ENCODE measurements around the gene OR14I1. TPM values are rescaled to one million over a fixed set of nuclear protein-coding genes. Genes with fewer than 3 reads are reported as not detected.
A peak's percentile ranks its signal among the peaks of the same experiment; 100 is the strongest.

The OR14I1 gene
- total RNA-seq (2014; rRNA removed; shearing (Covaris generic)): not detected in 2 replicates
- not detected in 2 replicates for polyA plus RNA-seq (2014; cell fraction: nucleus; rRNA removed)

DNA sequence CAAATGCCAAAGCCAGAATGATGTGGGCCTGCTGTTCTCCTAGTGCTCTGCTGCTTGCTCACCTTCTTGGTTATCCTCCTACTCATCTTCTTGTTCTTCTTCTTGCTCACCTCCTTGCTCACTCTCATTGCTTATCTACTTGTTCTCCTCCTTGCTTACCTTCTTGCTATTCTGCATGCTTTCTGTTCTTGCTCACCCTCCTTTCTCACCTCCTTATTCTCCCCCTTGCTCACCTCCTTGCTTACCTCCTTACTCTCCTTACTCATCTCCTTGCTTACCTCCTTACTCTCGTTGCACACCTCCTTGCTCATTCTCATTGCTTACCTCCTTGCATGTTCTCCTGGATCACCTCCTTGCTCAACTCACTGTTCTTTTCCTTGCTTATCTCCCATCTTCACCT is at the start of gene OR14I1:
TSS of gene OR14I1 (minus strand) at position 53 of the 400 bp plus-strand sequence.
- no peak for DNase-seq (ENCODE audit: extremely low read depth, low read depth)

DNA sequence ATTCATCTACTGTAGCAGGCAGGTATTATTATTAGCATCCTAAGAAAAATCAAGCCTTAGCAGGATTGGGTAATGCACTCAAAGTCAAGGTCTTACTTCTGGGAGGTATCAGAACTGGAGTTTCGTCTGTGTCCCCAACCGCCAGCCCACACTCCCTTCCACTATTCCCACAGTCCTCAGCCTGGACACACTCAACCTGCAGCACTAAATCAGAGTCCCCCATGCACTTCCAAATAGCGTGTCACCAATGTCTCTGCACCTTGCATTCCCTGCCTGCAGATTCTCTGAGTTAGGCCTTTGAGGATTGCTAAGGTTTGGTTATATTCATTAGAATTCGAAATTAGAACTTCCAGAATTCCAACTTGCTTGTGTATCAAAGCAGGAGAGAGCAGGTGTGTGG is 49.1 kb upstream of the OR14I1 start:
- DNase-seq (ENCODE audit: extremely low read depth, low read depth): no peak

DNA sequence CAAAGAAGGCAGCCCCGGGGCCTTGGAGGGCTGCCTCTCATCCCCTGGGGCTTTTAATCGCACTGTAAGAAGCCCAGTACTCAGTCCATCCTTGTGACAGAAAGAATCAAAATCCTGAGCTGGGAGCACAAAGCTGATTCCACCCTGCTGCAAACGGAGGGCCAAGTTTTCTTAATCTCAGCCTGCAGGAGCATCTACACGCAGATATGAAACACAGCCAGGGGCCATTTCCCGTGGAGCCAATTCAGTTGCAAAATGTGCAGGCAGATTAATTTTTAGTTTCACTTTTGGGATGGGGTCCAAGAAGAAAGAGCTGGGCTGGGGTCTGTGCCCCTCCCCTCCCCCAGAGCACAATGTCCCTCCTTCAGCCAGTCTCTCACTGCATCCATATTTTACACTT is 48.6 kb upstream of the OR14I1 start:
- no peak for DNase-seq (ENCODE audit: extremely low read depth, low read depth)

DNA sequence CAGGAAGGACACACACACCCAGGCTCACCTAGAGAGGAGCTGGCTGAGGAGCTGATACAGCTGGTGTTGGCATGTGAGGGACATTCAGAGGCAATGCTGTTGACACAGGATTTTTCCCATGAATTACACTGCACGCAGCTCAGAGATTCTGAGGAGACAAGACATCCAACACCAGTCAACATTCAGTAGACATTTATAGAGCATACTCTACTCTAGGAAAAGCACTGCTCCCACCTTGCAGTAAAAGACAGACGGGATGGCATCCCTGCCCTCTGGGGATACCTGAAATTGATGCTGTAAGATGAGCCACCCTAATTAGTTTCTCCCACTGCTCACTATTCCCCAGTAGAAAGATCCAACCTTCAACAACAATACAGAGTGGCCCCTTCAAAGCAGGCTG is 47.9 kb upstream of the OR14I1 start:
- DNase-seq (ENCODE audit: extremely low read depth, low read depth): no peak

DNA sequence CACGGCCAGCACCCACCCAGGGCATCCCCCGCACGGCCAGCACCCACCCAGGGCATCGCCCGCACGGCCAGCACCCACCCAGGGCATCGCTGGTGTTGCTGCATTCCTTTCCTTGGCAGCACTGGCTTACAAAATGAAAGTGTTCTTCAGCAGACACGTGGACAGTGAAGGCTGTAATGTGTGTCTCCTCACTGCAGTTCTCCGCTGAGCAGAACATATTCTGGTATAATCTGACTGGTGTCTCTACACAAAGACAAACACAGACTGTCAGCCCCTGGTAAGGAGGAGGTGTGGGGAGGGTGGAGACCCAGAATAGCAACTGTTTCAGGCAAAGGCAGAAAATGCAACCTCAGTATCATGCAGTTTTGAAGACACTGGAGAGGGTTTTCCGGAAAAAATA is 45.6 kb upstream of the OR14I1 start:
- DNase-seq (ENCODE audit: extremely low read depth, low read depth): no peak

DNA sequence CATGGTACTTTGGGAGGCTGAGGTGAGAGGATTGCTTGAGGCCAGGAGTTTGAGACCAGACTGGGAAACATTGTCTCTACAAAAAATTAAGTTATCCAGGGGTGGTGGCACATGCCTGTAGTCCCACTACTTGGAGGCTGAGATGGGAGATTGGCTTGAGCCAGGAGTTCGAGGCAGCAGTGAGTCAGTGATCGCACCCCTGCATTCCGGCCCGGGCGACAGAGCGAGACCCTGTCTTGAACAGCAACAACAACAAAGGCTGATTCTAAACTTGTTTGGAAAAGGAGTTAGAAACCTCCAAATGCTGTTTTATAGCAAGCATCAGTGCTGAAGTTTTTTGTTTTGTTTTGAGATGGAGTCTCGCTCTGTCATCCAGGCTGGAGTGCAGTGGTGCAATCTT is 38.3 kb upstream of the OR14I1 start:
- no peak for DNase-seq (ENCODE audit: extremely low read depth, low read depth)

DNA sequence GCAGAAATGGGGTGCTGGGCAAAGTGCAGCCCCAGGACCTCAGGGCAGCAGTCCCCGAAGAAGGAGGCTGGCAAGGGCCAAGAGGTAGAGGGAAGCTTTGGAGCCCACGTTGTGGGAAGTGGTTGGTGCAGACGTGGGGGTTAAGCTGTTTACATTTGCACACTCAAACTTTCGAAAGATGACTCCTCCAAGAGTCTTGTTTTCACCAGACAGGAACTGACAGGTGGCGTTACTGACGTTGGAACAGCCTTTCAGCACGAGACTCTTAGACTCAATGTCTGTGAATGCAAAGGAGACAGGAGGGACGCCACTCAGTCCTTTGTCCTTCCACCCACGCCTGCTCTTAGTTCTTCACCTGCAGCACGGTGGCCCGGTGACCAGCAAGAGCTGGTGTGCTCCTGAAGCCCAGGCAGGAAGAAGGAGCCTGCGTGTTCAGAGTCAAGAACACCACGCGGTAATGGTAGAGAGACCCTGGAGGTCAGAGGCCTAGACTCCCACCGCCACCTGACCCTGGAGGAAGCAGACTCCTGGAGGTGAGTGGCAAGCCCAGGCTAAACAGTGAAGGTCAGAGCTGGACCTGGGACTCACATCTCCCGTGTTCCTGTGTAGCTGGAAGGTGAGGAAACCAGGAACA is 37.1 kb upstream of the OR14I1 start:
- no peak for DNase-seq (ENCODE audit: extremely low read depth, low read depth)

DNA sequence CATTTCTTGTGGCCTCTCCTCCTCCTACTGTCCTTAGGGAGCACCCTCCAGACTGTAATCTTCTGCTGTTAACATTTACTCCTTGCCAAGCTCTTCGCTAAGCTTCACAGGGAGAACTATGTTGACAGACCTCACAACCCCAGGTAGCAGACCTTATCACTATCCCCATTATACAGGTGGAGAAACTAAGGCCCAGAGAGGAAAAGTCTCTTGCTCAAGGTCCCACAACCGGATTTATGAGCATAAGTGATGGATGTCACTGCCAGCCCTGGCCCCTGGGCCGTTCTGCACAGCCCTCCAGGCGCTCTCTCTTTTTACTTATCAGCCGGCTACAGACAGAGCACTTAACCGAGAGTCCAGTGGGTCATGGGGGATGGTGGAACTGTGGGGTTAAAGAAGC is 34.9 kb upstream of the OR14I1 start:
- DNase-seq (ENCODE audit: extremely low read depth, low read depth): no peak

DNA sequence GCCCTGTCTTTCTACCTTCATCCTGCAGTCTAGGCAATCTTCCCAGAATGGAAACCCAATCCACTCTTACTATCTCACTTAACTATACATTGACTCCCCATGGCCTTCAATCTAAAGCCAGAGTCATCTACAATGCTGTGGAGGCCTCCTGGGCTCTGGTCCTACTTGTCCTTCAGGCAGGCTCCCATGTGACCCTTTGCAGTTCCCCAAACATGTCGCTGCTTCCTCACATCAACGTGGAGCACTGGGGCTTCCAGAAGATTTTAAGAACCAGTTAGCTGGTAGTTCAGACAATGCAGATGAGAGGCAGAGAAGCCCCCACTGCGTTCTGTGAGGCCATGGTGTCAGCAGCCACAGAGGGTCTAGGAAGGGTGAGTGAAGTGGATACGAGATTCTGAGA is 34.4 kb upstream of the OR14I1 start:
- no peak for DNase-seq (ENCODE audit: extremely low read depth, low read depth)

DNA sequence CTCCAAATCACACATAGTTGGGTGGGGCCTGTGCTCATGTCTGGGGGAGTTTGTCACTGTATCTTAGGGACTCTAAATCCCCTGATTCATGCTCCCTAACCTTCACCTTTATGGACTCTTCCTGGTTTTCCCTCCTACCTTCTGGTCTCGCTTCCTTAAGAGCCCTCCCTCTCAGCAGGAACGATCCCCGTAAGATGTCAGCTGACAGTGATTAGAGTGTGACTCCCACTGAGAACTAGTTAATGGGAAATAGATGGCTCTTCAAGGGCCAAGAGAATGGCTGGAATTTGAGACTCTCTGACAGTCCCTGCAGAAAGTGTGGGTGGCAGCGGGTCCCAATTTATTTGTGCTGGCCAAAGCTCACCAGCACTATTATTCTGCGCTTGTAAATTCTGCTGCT is 31.0 kb upstream of the OR14I1 start:
- no peak for DNase-seq (ENCODE audit: extremely low read depth, low read depth)

DNA sequence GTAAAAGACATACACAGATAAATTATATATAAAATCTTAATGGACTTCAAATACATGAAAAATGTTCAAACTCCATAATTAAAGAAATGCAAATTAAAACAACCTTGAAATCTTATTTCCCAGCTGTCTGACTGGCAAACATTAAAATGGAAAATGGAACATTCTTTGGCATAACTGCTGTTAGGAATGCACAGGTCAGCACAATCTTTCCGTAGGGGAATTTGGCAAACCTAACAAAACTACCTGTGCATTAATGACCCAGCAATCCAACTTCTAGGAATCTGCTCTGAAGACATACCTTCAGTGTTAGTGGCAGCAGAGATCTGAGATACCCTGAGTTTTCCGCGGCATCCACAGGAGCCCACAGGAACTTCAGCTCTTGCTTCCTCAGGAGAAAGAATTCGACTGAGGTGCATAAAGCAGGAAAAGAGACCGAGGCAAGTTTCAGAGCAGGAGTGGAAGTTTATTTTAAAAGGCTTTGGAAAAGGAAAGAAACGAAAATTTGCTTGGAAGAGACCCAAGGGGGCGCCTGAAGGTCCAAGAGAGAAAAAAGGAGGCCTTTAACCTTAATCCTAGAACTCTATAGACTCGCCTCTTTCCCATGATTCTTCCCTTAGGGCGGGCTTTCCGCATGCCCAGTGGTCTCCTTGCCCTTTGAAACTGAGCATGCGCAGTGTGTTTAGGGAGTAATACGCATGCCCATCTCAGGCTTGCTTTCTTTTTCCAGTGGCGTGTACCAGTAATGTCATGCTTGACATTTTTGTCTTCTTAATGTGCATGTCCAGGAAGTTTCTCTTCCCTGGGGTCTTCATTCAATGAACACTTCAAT is 28.2 kb upstream of the OR14I1 start:
- no peak for DNase-seq (ENCODE audit: extremely low read depth, low read depth)

DNA sequence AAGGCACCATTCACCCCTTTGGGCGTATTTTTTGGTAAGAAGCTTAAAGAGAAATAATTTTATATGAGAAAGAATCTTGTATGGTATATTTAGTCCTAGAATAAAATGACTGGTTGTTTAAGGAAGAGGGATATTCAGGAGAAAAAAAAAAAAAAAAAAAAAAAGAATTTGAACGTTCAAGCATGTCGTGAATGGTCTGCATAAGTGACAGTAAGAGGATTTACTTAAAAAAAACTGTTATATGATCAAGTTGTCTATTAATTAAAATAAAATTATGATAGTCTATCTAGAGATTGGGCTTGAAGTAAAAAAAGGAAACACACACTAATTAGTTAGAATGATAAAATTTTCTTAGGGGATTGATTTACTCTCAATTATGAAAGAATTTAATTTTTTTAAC is 11.7 kb upstream of the OR14I1 start:
- no peak for DNase-seq (ENCODE audit: extremely low read depth, low read depth)

DNA sequence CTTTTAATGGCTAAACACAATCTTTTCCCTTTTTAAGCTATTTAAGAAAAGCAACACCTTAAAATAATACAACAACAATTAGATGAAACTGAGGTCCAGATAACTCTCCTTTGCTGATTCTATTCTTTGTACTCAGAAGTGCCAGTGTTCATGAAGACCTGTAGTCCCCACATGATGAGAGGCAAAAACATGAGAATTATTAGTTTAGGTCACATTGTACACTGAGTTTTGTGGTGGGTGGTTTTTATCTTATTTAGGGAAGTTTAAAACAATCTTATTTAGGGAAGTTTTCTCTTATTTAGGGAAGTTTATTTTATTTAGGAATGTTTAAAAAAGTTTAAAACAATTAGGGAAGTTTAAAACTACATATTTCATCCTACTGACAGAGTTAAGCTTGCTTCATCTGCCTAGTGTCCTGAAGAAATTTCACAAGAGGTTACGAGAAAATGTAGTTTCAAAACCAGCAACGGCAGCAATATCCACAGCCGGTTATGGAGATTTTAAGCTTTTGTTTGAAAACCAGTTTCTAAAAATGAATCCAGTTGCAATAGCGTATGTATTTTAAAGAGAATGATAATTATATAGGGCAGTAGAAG is 7.8 kb upstream of the OR14I1 start:
- DNase-seq (ENCODE audit: extremely low read depth, low read depth): no peak

DNA sequence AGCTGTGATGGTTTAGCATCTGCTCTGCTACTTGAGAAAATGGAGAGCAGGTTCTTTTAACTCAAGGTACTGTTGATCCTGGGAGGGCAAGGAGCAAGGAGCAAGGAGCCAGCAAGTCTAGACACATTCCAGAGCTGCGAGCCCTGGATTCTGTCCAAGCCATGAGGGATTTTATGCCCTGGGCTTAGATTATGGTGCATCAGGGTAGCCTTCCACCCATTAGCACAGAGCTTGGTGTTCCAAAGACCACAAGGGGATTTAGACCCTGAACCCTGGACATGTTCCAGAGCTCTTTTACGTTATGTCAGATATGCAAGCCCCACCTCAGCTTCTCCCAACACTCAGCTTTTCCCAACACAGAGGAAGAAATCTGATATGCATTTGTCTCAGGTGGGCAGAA is 2.0 kb upstream of the OR14I1 start:
- no peak for DNase-seq (ENCODE audit: extremely low read depth, low read depth)

DNA sequence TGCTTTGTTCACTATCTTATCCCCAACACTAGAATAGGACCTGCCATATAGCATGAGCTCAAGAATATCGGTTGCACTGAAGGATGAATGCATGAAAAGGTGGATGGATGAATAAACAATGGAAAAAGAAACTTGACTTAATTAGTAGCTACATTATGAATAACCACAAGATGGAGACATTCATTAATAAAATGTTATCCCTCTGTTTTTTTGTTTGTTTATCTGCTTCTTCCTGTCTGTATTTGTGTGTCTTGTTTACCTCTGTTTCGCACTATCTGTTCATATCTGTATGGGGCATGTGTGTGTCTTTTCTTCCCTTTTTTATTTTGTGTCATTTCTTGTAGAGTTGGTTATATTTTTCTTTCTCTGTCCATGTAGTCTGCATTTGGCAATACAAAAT is 1.1 kb upstream of the OR14I1 start:
- no peak for DNase-seq (ENCODE audit: extremely low read depth, low read depth)

DNA sequence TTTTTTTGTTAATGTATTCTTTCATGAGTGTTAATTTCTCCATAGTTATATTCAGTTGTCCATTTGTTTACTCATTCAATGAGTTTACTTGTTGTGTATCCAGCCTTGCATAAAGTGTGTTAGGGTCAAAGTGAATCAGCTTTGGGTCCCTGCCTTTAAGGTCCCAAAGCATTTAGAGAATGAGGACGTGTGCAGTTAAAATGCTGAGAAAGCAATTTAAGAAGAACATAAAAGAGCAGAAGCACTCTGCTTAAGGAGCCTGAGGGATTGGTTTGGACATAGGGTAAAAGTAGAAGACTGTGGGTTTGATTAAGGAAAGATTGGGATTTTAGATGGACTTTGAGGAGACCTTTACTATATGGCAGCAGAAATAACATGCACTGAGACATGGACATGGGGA is 3.5 kb downstream of the OR14I1 start:
- no peak for DNase-seq (ENCODE audit: extremely low read depth, low read depth)

DNA sequence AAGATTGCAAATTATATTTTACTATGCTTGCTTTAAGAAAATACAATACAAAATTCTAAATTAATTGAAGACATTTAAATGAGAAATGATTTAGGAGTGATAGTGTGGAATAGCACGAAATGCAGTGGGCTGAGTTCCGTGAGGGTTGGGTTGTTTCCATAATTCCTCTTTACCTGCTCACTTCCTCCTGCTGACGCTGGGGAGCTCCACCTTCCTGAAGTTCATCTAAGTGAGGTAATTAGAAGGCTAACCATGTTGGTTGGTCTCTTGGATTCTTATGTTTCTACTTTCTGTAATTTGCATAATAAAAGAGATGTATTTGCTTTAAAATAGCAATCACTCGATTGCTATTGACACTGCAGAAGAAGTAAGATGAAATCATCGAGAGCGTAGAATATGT is 4.7 kb downstream of the OR14I1 start:
- no peak for DNase-seq (ENCODE audit: extremely low read depth, low read depth)

DNA sequence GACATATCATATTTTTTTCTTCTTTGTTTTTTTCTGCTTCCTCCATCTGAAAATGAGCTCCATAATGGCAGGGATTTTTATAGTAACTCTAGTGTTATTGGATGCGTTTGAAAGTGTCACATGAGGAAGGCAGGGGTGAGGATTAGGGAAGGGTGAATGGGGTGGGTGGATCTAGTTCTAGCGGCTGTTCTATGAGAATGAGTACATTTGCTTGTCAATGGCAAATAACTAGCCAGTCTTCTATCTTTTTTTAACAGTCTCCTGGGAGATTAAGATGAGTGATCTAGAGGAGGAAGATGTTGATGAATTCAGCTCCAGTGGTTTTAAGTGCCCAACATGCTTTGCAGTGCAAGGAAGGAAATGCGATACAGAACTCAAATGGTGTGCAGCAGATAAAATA is 5.8 kb downstream of the OR14I1 start:
- no peak for DNase-seq (ENCODE audit: extremely low read depth, low read depth)

DNA sequence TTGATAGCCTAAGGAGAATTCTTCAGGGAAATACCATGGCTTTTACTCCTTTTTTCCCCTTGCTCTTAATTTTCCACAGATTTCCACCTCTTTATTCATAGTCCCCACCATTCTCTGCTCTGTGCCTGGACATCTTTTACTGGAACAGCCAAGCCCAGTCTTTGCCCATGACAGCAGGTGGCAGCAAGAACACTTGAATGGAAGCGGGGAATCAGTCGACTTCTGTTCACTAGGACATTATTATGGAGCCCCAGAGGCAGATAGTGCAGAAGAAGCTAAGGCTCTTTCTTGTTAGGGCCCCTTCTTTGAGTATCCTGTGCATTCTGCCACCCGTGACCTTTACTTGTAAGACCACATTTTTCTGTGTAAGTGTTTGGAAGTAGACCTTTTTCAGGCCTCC is 6.3 kb downstream of the OR14I1 start:
- peak; percentile 34 for DNase-seq (ENCODE audit: extremely low read depth, low read depth)

DNA sequence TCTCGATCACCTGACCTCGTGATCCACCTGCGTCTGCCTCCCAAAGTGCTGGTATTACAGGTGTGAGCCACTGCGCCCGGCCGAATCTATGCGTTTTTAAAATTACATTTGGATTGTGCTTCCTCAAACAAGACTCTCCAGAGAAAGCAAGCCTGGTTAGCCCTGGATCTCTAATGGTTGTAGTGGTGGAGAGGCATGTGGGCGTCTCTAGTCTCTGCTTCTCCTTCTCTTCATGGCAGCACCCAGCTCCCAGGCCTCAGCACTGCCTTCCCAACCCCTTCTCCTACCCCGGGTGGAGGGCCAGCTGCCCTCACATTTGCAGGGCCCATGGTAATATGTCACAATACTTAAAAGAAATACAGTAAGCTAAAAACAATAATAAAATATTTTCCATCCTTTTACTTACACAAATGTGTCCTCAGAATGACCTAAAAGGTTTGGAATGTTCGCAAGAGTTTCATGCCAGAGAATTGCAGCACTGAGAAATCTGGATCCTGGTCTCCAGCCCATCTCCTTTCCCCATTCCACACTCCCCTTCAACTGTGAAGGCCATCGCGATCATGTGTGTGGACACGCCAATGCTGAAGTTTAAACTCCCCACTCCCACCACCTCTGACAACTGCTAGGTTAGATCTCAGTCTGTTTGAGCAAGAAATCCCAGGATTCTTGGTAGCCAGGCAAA is 7.0 kb downstream of the OR14I1 start:
- no peak for DNase-seq (ENCODE audit: extremely low read depth, low read depth)

DNA sequence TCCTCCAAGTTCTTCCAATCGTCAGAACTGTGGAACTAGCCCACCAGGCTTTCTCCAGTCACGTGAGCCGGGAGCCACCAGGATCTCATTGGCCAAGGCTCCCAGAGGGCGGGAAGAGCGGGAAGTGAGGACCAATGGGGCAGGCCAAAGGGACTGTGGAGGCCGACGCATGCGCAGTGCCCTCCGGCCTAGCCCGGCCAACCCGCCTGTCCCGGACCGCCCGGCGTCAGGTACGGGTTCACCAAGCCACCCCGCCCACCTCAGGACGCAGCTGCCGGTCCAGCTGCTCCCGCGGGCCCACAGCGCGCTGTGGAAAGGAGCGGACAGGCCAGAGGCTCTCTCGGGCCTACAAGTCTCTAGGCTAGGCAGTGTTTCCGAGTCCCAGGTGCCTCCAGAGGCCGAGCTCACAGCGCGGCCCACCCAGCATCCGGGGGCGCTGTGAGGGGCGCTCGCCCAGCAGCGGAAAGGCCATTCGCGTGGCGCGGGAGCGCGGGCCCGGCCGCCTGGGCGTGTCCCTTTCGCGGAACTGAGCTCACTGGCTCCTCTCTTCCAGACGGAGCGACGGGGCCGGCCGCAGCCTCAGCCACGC is 10.9 kb downstream of the OR14I1 start:
- no peak for DNase-seq (ENCODE audit: extremely low read depth, low read depth)

Measured in NCI-H460 (cell line).